Superior temporal gyrus (tissue), 1 donor: ENCODE results near the gene MOV10L1.

ENCODE experiments used
- DNase-seq: peaks from one replicate; pipeline ENCODE4 v3.0.0-alpha.2; 2016; ENCODE audit errors: extremely low spot score

The MOV10L1 gene

GRCh38 chr22:50188356-50188755 lies 98.5 kb downstream of the MOV10L1 start:
- no peak for DNase-seq

GRCh38 chr22:50189184-50189848 lies 99.5 kb downstream of the MOV10L1 start:
- DNase-seq, result no peak

- DNase-seq, result no peak
Measured at GRCh38 chr22:50189849-50190181, 100.0 kb downstream of the MOV10L1 start.

- DNase-seq, result no peak
Measured at GRCh38 chr22:50190182-50190940, 100.6 kb downstream of the MOV10L1 start.

GRCh38 chr22:50190941-50191741 lies 101.3 kb downstream of the MOV10L1 start:
- DNase-seq, result no peak

- DNase-seq, result no peak
Measured at GRCh38 chr22:50192436-50193204, 102.8 kb downstream of the MOV10L1 start.

GRCh38 chr22:50193621-50194020 lies 103.8 kb downstream of the MOV10L1 start:
- DNase-seq, result no peak

- DNase-seq, result no peak
Measured at GRCh38 chr22:50194037-50194805, 104.4 kb downstream of the MOV10L1 start.

GRCh38 chr22:50196256-50196655 lies 106.5 kb downstream of the MOV10L1 start:
- DNase-seq, result no peak

- DNase-seq, result no peak
Measured at GRCh38 chr22:50197000-50197800, 107.4 kb downstream of the MOV10L1 start.

- DNase-seq, result no peak
Measured at GRCh38 chr22:50197856-50198623, 108.2 kb downstream of the MOV10L1 start.

GRCh38 chr22:50198624-50199017 lies 108.8 kb downstream of the MOV10L1 start:
- DNase-seq, result no peak

GRCh38 chr22:50199251-50199721 lies 109.5 kb downstream of the MOV10L1 start:
- no peak for DNase-seq

GRCh38 chr22:50199829-50200460 lies 110.1 kb downstream of the MOV10L1 start:
- DNase-seq, result no peak

GRCh38 chr22:50200461-50201190 lies 110.8 kb downstream of the MOV10L1 start, which contains the start of gene SELENOO:
SELENOO (plus strand) TSS chr22:50201011; CDS start chr22:50201037, 26 bp downstream.
- DNase-seq, result peak; percentile 87

GRCh38 chr22:50201191-50202129 lies 111.7 kb downstream of the MOV10L1 start:
- DNase-seq, result no peak

- DNase-seq, result no peak
Measured at GRCh38 chr22:50202130-50202666, 112.4 kb downstream of the MOV10L1 start.
